ENCODE data around the gene CYP17A1.

- TF ChIP-seq POLR2A (IDR thresholded peaks at IDR 0.05) (no peak), POLR2AphosphoS5 (IDR thresholded peaks at IDR 0.05) (peak in 1 of 4 donors; percentile 5)
- TF ChIP-seq, protein P1, sequence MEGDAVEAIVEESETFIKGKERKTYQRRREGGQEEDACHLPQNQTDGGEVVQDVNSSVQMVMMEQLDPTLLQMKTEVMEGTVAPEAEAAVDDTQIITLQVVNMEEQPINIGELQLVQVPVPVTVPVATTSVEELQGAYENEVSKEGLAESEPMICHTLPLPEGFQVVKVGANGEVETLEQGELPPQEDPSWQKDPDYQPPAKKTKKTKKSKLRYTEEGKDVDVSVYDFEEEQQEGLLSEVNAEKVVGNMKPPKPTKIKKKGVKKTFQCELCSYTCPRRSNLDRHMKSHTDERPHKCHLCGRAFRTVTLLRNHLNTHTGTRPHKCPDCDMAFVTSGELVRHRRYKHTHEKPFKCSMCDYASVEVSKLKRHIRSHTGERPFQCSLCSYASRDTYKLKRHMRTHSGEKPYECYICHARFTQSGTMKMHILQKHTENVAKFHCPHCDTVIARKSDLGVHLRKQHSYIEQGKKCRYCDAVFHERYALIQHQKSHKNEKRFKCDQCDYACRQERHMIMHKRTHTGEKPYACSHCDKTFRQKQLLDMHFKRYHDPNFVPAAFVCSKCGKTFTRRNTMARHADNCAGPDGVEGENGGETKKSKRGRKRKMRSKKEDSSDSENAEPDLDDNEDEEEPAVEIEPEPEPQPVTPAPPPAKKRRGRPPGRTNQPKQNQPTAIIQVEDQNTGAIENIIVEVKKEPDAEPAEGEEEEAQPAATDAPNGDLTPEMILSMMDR (IDR thresholded peaks at IDR 0.05), result no peak
Observed at GRCh38 chr10:102791754-102792395, 45.3 kb downstream of the CYP17A1 start.

Measured in sigmoid colon (tissue), 4 donors.